HG03432 (cell line): Measurements from ENCODE around the gene ADAMTSL4.

ENCODE experiments used
- ATAC-seq: cut with Tn5 transposase; IDR thresholded peaks from one replicate; pipeline ENCODE4 v1.9.1; 2021; ENCODE audit warnings: mild to moderate bottlenecking, moderate library complexity; ENCODE audit not compliant: unreplicated experiment

The ADAMTSL4 gene

GRCh38 chr1:150534002-150534401 is 15.2 kb upstream of the ADAMTSL4 start:
- ATAC-seq = no peak

- no peak for ATAC-seq
Observed at GRCh38 chr1:150535511-150536287, 13.5 kb upstream of the ADAMTSL4 start.

DNA sequence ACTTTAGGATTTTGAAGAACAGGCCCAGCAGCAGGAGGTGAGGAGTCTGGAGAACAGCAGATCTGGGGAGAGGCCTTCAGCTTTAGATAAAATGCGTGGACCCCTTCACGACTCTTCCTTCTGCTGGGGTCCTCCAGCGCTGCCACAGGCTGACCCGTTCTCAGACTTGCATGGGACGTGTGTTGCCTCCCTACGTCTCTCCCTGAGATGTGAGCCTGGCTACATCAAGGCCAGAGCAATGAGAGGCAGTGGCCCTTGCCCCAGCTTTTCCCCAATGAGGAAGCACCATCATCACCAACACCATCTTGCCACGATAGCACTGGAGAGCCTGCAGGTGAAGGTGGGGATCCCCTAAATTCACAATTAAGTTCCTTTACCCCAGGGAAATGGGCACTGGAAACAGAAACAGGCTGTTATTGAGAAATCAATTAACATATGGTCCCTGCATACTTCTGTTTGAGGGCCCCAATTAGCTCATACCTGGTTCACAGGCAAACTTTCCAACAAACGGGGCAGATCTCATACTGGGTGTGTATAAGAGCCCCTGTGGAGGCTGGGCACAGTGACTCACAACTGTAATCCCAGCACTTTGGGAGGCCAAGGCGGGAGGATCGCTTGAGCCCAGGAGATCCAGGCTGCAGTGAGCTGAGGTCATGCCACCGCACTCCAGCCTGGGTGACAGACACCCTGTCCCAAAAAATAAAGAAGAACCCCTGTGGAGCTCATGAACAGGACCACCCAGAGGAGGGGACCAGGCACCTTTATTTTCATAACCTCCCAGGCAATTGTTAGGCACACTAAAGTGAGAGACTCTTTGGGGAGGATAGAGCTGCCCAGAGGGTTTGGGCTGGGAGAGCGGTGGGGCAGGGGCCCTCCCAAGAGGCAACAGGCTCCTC is 12.1 kb upstream of the ADAMTSL4 start:
- ATAC-seq = no peak

GRCh38 chr1:150537732-150538684 is 11.2 kb upstream of the ADAMTSL4 start:
- no peak for ATAC-seq

DNA sequence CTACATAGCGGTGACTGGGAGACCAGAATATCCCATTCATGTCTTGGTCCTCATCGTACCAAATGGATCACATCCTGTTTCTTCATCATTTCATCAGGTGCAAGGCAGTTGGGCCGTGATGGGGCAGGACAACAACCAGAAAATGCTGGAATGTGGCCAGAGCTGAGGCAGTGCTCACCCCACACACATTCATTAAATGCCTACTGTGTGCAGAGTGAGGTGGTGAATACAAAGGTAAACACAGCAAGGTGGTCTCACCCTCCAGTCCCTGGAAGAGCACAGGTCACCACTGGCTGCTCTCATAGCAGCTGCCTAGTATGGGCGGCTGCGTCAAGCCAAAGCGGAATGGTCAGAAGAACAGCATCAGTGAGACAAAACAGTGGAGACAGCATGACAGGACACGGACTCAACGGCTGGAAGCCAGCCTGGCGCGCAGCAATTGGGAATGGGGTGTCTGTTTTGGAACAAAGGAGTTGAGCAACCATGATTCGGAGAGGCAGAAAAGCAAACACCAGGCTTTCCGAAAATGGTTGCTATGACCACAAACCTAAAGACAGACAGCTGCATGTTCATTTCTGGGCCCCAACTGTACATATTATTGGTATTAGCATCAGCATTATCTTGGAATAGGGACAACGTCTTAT is 5.6 kb upstream of the ADAMTSL4 start:
- ATAC-seq = no peak

- ATAC-seq = no peak
Observed at GRCh38 chr1:150544204-150544603, 5.0 kb upstream of the ADAMTSL4 start.

GRCh38 chr1:150545486-150546032 is 3.6 kb upstream of the ADAMTSL4 start:
- ATAC-seq = no peak

GRCh38 chr1:150546294-150546937 is 2.8 kb upstream of the ADAMTSL4 start:
- ATAC-seq = no peak

GRCh38 chr1:150548324-150548631 is 930 bp upstream of the ADAMTSL4 start:
- no peak for ATAC-seq

- ATAC-seq = no peak
Observed at GRCh38 chr1:150549496-150550221, 451 bp downstream of the ADAMTSL4 start.

- ATAC-seq = no peak
Observed at GRCh38 chr1:150550222-150551050, 1.2 kb downstream of the ADAMTSL4 start.

GRCh38 chr1:150551051-150551783 is 2.0 kb downstream of the ADAMTSL4 start:
- ATAC-seq = no peak

DNA sequence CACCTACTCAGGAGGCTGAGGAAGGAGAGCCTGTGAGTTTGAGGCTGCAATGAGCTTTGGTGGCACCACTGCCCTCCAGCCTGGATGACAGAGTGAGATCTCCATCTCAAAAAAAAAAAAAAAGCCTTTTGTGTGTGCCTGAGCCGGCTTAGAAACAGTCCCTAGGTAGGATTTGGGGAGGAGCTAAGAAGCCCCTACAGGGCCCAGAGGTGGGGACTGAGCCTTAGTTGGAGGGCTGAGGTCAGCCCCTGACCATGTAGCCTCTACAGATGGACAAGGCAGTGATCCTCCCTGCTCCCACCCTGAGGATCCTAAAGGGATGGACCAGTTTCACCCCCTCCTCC is 2.5 kb downstream of the ADAMTSL4 start:
- ATAC-seq = no peak

DNA sequence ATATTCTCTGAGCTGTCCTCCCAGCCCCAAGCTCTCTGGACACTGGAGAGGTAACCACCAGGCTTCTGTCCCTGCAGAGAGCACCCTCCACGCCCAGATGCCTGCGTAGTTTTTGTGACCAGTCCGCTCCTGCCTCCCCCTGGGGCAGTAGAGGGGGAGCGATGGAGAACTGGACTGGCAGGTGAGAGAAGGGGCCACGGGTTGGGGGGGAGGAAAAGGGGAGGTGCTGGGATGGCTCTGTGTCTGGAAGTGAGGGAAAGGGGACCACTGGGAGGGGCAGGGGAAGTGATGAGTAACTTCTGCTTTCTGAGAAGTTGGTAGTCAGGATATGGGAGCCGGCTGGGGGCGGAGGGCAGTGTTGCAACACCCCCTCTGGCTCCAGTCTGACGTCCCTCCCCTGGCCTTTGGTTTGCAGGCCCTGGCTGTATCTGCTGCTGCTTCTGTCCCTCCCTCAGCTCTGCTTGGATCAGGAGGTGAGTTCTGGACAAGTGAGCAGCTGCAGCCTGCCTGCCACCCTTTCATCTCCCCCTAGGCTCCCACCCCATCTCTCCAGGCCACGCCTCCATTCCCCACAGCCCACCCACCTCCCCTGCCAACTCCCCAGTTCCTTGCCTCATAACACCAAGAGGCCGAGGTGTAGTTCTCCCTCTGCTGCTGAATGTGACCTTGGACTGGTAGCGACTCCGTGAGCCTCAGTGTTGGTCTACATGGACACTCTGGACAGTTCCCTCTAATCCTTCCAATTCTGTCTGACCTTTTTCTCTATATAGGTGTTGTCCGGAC is 3.1 kb downstream of the ADAMTSL4 start:
- ATAC-seq = no peak

DNA sequence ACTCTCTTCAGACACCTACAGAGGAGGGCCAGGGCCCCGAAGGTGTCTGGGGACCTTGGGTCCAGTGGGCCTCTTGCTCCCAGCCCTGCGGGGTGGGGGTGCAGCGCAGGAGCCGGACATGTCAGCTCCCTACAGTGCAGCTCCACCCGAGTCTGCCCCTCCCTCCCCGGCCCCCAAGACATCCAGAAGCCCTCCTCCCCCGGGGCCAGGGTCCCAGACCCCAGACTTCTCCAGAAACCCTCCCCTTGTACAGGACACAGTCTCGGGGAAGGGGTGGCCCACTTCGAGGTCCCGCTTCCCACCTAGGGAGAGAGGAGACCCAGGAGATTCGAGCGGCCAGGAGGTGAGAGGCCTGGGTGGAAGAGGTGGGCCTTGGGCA is 3.7 kb downstream of the ADAMTSL4 start:
- ATAC-seq = no peak

- ATAC-seq = no peak
Observed at GRCh38 chr1:150553392-150554085, 4.3 kb downstream of the ADAMTSL4 start.
